ENCODE results near the gene LSP1.

The LSP1 gene

GRCh38 chr11:1920128-1920908 is 67.4 kb downstream of the LSP1 start:
- no peaks in the 10 kb centered on the region for H3K4me1 ChIP-seq
- H3K36me3 ChIP-seq = no peaks in the 10 kb centered on the region
- TF ChIP-seq CTCF (IDR thresholded peaks at IDR 0.05; ENCODE audit: low read depth, low read length) = no peak
- H3K9me3 ChIP-seq = no peaks in the 10 kb centered on the region
- DNase-seq = no peak
- no peak overlapping the region for H3K4me3 ChIP-seq (ENCODE audit: low read depth, low read length)
- H3K27me3 ChIP-seq = no peaks in the 10 kb centered on the region

GRCh38 chr11:1920909-1921573 is 68.2 kb downstream of the LSP1 start:
- no peaks in the 10 kb centered on the region for H3K27me3 ChIP-seq

GRCh38 chr11:1921574-1922141 is 68.8 kb downstream of the LSP1 start:
- Histone ChIP-seq H3K36me3 (no peaks in the 10 kb centered on the region), H3K4me1 (no peaks in the 10 kb centered on the region), H3K9me3 (no peaks in the 10 kb centered on the region), H3K4me3 (ENCODE audit: low read depth, low read length) (no peak overlapping the region), H3K27me3 (no peaks in the 10 kb centered on the region)
- DNase-seq = no peak
- TF ChIP-seq CTCF (IDR thresholded peaks at IDR 0.05; ENCODE audit: low read depth, low read length) = no peak

More at GRCh38 chr11:1920909-1921573, 68.2 kb downstream of the LSP1 start:
- Histone ChIP-seq H3K4me1 (no peaks in the 10 kb centered on the region), H3K9me3 (no peaks in the 10 kb centered on the region), H3K4me3 (ENCODE audit: low read depth, low read length) (no peak overlapping the region), H3K36me3 (no peaks in the 10 kb centered on the region)
- DNase-seq = no peak
- no peak for TF ChIP-seq CTCF (IDR thresholded peaks at IDR 0.05; ENCODE audit: low read depth, low read length)

GRCh38 chr11:1922481-1923081 is 69.7 kb downstream of the LSP1 start:
- no peak for TF ChIP-seq CTCF (IDR thresholded peaks at IDR 0.05; ENCODE audit: low read depth, low read length)
- no peaks in the 10 kb centered on the region for H3K4me1 ChIP-seq
- no peak for DNase-seq
- no peaks in the 10 kb centered on the region for H3K27me3 ChIP-seq
- H3K9me3 ChIP-seq = no peaks in the 10 kb centered on the region
- no peak overlapping the region for H3K4me3 ChIP-seq (ENCODE audit: low read depth, low read length)
- no peaks in the 10 kb centered on the region for H3K36me3 ChIP-seq

- H3K9me3 ChIP-seq = no peaks in the 10 kb centered on the region
- DNase-seq = no peak
- H3K27me3 ChIP-seq = no peaks in the 10 kb centered on the region
- H3K4me3 ChIP-seq (ENCODE audit: low read depth, low read length) = no peak overlapping the region
- TF ChIP-seq CTCF (IDR thresholded peaks at IDR 0.05; ENCODE audit: low read depth, low read length) = no peak
- no peaks in the 10 kb centered on the region for H3K4me1 ChIP-seq
- H3K36me3 ChIP-seq = no peaks in the 10 kb centered on the region
Measured at GRCh38 chr11:1923201-1923956, 70.5 kb downstream of the LSP1 start.
